Upper lobe of left lung (tissue), 4 donors: Measurements from ENCODE around the gene TRIM43.
"Not testable (repeated sequence)": the region's sequence is repeated elsewhere in the genome, so short reads cannot be mapped to it uniquely, and the experiment has no call there.

Source experiments
- EP300 ChIP-seq, 4 donors: sonication (generic); formaldehyde crosslinking; IDR thresholded peaks; one replicate each; pipeline ENCODE4 v1.5.1; 2017; ENCODE audit warnings: antibody characterized with exemption in 4 of 4, control low read depth in 2 of 4
- POLR2A ChIP-seq, 4 donors: fragments of 450-650 bp; IDR thresholded peaks; one replicate each; pipeline ENCODE4 v1.5.1; 2016 to 2017; ENCODE audit warnings: antibody characterized with exemption in 4 of 4, mild to moderate bottlenecking in 2 of 4
- POLR2AphosphoS5 ChIP-seq, 2 donors: sonication (generic); formaldehyde crosslinking; IDR thresholded peaks; one replicate each; pipeline ENCODE4 v1.5.1; 2017; ENCODE audit warnings: antibody characterized with exemption in 2 of 2
- TF ChIP-seq, protein P1 (sequence below), 6 experiments: fragments of 450-650 bp in 4 of 6; fragments of 200-600 bp in 2 of 6; sonication (generic) in 2 of 6; IDR thresholded peaks; one replicate each; pipeline ENCODE4 v1.5.1; 2016 to 2019; ENCODE audit warnings: antibody characterized with exemption in 6 of 6

DNA sequence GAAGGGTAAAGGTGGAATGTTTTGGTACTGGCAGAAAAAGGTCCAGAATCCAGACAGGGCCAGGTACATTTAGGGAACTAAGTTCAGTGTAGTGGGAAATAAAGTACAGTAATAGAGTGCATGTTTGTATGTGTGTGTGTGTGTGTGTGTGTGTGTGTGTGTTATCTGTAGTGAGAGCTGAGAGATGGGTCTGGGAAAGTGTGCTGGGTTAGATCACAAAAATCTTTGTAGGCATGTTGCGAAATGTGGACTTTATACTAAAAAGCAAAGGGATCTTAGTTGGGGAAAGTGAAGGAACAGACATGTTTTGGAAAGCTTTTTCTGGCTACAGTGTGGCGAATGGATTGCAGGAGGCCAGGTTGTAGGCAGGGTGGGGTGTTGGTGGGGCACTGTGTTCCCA is 53.5 kb downstream of the TRIM43 start:
- TF ChIP-seq, protein P1, sequence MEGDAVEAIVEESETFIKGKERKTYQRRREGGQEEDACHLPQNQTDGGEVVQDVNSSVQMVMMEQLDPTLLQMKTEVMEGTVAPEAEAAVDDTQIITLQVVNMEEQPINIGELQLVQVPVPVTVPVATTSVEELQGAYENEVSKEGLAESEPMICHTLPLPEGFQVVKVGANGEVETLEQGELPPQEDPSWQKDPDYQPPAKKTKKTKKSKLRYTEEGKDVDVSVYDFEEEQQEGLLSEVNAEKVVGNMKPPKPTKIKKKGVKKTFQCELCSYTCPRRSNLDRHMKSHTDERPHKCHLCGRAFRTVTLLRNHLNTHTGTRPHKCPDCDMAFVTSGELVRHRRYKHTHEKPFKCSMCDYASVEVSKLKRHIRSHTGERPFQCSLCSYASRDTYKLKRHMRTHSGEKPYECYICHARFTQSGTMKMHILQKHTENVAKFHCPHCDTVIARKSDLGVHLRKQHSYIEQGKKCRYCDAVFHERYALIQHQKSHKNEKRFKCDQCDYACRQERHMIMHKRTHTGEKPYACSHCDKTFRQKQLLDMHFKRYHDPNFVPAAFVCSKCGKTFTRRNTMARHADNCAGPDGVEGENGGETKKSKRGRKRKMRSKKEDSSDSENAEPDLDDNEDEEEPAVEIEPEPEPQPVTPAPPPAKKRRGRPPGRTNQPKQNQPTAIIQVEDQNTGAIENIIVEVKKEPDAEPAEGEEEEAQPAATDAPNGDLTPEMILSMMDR (IDR thresholded peaks at IDR 0.05), result not testable (repeated sequence)
- TF ChIP-seq POLR2A, POLR2AphosphoS5, EP300 (IDR thresholded peaks at IDR 0.05): not testable (repeated sequence)
